PC-3 (cell line): ENCODE measurements around the gene NUPR1. TPM values are rescaled to one million over a fixed set of nuclear protein-coding genes. Genes with fewer than 3 reads are reported as not detected.
"Not testable (repeated sequence)": the region's sequence is repeated elsewhere in the genome, so short reads cannot be mapped to it uniquely, and the experiment has no call there.

ENCODE experiments used
- ATAC-seq: fragments of 200-7000 bp; cut with Tn5 transposase; 2 replicates; pipeline ENCODE4 v1.9.1; 2020; ENCODE audit warnings: mild to moderate bottlenecking, moderate library complexity
- BruUV-seq: library from RNA; stranded (reverse); fragments of 400-500 nt; replicated peaks from 2 replicates; lab custom pipeline; 2021; lab: Mats Ljungman, UMichigan
- CTCF ChIA-PET: fragments of 300-600 bp; sonication (Branson Sonifier 250); formaldehyde crosslinking; loops from one replicate; lab custom pipeline; 2022; ENCODE audit warnings: antibody characterized with exemption; lab: Charles Lee
- POLR2A ChIA-PET: fragments of 300-600 bp; sonication (Branson Sonifier 250); formaldehyde crosslinking; loops from one replicate; lab custom pipeline; 2022; ENCODE audit warnings: antibody characterized with exemption; ENCODE audit not compliant: unreplicated experiment; lab: Charles Lee
- DNase-seq: peaks from one replicate; pipeline ENCODE4 v3.0.0-alpha.2; 2015
- H2AFZ ChIP-seq: fragments of 300-600 bp; sonication (generic); 2 replicates; pipeline ENCODE4 v1.6.0; 2016; ENCODE audit warnings: antibody characterized with exemption, low read length
- H3F3A ChIP-seq: fragments of 300-600 bp; sonication (generic); one replicate; pipeline ENCODE4 v1.6.0; 2017; ENCODE audit warnings: antibody characterized with exemption, low read length, control low read depth, mild to moderate bottlenecking; ENCODE audit not compliant: unreplicated experiment
- H3K27ac ChIP-seq: fragments of 300-600 bp; sonication (generic); 2 replicates; pipeline ENCODE4 v1.5.1; 2016; ENCODE audit warnings: mild to moderate bottlenecking, low read length
- H3K27me3 ChIP-seq: fragments of 300-600 bp; sonication (generic); 2 replicates; pipeline ENCODE4 v1.6.1; 2016; ENCODE audit warnings: low read length, mixed read lengths
- H3K36me3 ChIP-seq: fragments of 300-600 bp; sonication (generic); 2 replicates; pipeline ENCODE4 v1.6.1; 2016; ENCODE audit warnings: low read depth, mixed run types, low read length, mixed read lengths
- H3K4me1 ChIP-seq: fragments of 300-600 bp; sonication (generic); 2 replicates; pipeline ENCODE4 v1.5.1; 2016; ENCODE audit warnings: low read length; ENCODE audit not compliant: insufficient read depth
- H3K4me2 ChIP-seq: fragments of 300-600 bp; sonication (generic); 2 replicates; pipeline ENCODE4 v1.6.0; 2016; ENCODE audit warnings: low read length
- H3K4me3 ChIP-seq: fragments of 300-600 bp; sonication (generic); 2 replicates; pipeline ENCODE4 v1.5.1; 2016; ENCODE audit warnings: mild to moderate bottlenecking, low read length, mixed read lengths
- H3K79me2 ChIP-seq: fragments of 300-600 bp; sonication (generic); 2 replicates; pipeline ENCODE4 v1.6.1; 2017; ENCODE audit warnings: low read length, mixed read lengths
- H3K9ac ChIP-seq: fragments of 300-600 bp; sonication (generic); 2 replicates; pipeline ENCODE4 v1.6.0; 2016; ENCODE audit warnings: mild to moderate bottlenecking, low read length
- H3K9me2 ChIP-seq: fragments of 300-600 bp; sonication (generic); replicated peaks from 2 replicates; pipeline ENCODE4 v1.6.1; 2016; ENCODE audit warnings: mixed run types, low read length, mixed read lengths
- H3K9me3 ChIP-seq: fragments of 300-600 bp; sonication (generic); 2 replicates; pipeline ENCODE4 v1.6.1; 2016; ENCODE audit warnings: low read length, mixed read lengths
- H4K20me1 ChIP-seq: fragments of 300-600 bp; sonication (generic); 2 replicates; pipeline ENCODE4 v1.6.1; 2016; ENCODE audit warnings: low read length, mixed read lengths
- CTCF ChIP-seq: fragments of 300-600 bp; sonication (generic); conservative IDR thresholded peaks from 2 replicates; pipeline ENCODE4 v1.5.1; 2017; ENCODE audit warnings: antibody characterized with exemption, low read depth, mild to moderate bottlenecking, low read length
- EZH2 ChIP-seq: fragments of 300-600 bp; sonication (generic); IDR thresholded peaks from one replicate; pipeline ENCODE4 v1.6.1; 2017; ENCODE audit warnings: antibody characterized with exemption, mild to moderate bottlenecking, low read length; ENCODE audit not compliant: unreplicated experiment
- EZH2phosphoT487 ChIP-seq: fragments of 300-600 bp; sonication (generic); IDR thresholded peaks from 2 replicates; pipeline ENCODE4 v1.6.1; 2018; ENCODE audit warnings: mild to moderate bottlenecking, antibody characterized with exemption, low read length, borderline replicate concordance
- intact Hi-C: fragments of 100-400 bp; cut with micrococcal nuclease; formaldehyde crosslinking; loops from 2 replicates; pipeline ENCODE4 v1.9.0; 2023
- total RNA-seq: library from RNA; depleted of rRNA; stranded (reverse); fragments of >200 nt; gene quantifications from 2 replicates; pipeline ENCODE4 v1.2.3, GENCODE V29; 2014

NUPR1 gene
- total RNA-seq, 1 experiment from 2014 or later, result 16.5 TPM

DNA sequence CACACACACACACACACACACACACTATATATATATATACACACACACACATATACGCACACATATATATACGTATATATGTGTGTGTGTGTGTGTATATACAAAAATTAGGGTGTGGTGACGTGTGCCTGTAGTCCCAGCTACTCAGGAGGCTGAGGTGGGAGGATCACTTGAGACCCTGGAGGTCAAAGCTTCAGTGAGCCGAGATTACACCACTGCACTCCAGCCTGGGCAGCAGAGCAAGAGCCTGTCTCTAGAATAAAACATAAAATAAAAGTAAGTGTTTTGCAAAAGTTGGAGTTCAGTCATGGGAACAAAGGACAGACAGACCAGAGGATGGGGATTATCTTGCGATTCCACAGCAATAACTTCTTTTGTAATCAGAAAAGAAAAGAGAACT, 10.8 kb downstream of the NUPR1 start:
- no peaks in the 10 kb centered on the region for H3K27me3 ChIP-seq
- H3K4me2 ChIP-seq, result no peak overlapping the region
- H3K27ac ChIP-seq, result no peak overlapping the region
- no peaks in the 10 kb centered on the region for H3K79me2 ChIP-seq
- H3K9me2 ChIP-seq, result no peaks in the 10 kb centered on the region
- TF ChIP-seq EZH2phosphoT487 (no peak), CTCF (no peak), EZH2 (no peak)
- no peaks in the 10 kb centered on the region for H3K9me3 ChIP-seq
- intact Hi-C loops, result no loop called here
- ATAC-seq (no peak), DNase-seq (no peak)
- ChIA-PET POLR2A (no interaction called here), CTCF (no interaction called here)
- no peaks in the 10 kb centered on the region for H3K4me1 ChIP-seq
- H3F3A ChIP-seq, result no peaks in the 10 kb centered on the region
- no peaks in the 10 kb centered on the region for H3K36me3 ChIP-seq
- no peaks in the 10 kb centered on the region for H4K20me1 ChIP-seq
- no peak overlapping the region for H3K9ac ChIP-seq
- no peak overlapping the region for H2AFZ ChIP-seq
- BruUV-seq, result no TSS peak
- H3K4me3 ChIP-seq, result no peak overlapping the region

GRCh38 chr16:28527100-28527785, 11.5 kb downstream of the NUPR1 start:
- intact Hi-C loops, H3K27me3 ChIP-seq, CTCF ChIA-PET, H3K4me3 ChIP-seq, DNase-seq, H3F3A ChIP-seq, BruUV-seq, H3K79me2 ChIP-seq, H3K9me2 ChIP-seq, H3K36me3 ChIP-seq, POLR2A ChIA-PET, H3K9me3 ChIP-seq, H3K27ac ChIP-seq, H2AFZ ChIP-seq, H4K20me1 ChIP-seq, H3K4me1 ChIP-seq, H3K4me2 ChIP-seq, H3K9ac ChIP-seq, ATAC-seq: not testable (repeated sequence)

DNA sequence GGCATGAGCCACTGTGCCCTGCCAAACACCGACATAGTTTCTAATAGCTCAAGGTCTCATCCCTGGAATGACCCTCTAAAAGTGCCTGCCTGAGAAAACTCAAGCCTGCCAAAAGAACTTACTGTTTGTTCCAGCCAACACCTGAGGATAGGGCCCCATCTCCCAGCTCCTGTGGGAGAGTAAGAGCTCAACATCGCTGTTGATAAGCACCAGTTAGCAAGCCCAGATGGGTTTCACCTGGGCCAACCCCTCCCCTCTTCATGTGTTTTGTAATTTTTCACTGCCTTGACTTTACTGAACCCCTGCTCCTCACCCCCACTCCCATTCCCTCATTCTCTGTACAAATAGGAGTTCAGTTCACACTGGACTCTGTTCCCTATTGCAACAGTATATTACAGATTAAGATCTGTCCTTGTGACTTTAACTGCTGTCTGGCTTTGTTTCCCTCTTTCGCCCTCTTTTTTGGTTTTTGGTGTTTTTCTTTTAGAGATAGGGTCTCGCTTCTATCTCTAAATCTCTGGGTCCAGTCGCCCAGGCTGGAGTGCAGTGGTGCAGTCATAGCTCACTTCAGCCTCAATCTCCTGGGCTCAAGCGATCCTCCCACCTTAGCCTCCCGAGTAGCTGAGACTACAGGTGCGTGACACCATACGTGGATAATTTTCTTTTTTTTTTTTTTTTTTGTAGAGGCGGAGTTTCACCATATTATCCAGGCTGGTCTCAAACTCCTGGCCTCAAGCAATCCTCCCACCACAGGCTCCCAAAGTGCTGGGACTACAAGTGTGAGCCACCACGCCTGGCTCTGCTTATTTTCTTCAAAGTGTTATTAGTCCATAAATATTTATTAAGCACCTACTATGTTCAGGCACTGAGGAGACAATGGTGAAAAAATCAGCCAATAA, 12.3 kb downstream of the NUPR1 start:
- intact Hi-C loops, result no loop called here
- H3K36me3 ChIP-seq, result no peaks in the 10 kb centered on the region
- no peaks in the 10 kb centered on the region for H3K9me3 ChIP-seq
- H3K9me2 ChIP-seq, result no peaks in the 10 kb centered on the region
- no peaks in the 10 kb centered on the region for H3K4me1 ChIP-seq
- no peaks in the 10 kb centered on the region for H3K79me2 ChIP-seq
- no peaks in the 10 kb centered on the region for H3K27me3 ChIP-seq
- H2AFZ ChIP-seq, result no peak overlapping the region
- H3F3A ChIP-seq, result no peaks in the 10 kb centered on the region
- CTCF ChIA-PET, result no interaction called here
- no peak for DNase-seq
- BruUV-seq, result no TSS peak
- POLR2A ChIA-PET, result no interaction called here
- H3K9ac ChIP-seq, result no peak overlapping the region
- no peak for ATAC-seq
- H3K27ac ChIP-seq, result no peak overlapping the region
- TF ChIP-seq EZH2, result no peak
- TF ChIP-seq CTCF, result no peak
- no peak for TF ChIP-seq EZH2phosphoT487
- H3K4me2 ChIP-seq, result no peak overlapping the region
- H3K4me3 ChIP-seq, result no peak overlapping the region
- H4K20me1 ChIP-seq, result no peaks in the 10 kb centered on the region
